ENCODE data around the gene MED1.
"Not testable (repeated sequence)": the region's sequence is repeated elsewhere in the genome, so short reads cannot be mapped to it uniquely, and the experiment has no call there.

The MED1 gene

GRCh38 chr17:39408360-39408759 lies 42.7 kb downstream of the MED1 start:
- DNase-seq, result no peak

- no peak for DNase-seq
Observed at GRCh38 chr17:39406951-39407350, 44.1 kb downstream of the MED1 start.

- DNase-seq, result no peak
Observed at GRCh38 chr17:39405436-39405835, 45.6 kb downstream of the MED1 start.

- DNase-seq, result peak in 1 of 4 experiments; percentile 13
Observed at GRCh38 chr17:39404542-39405378, 46.3 kb downstream of the MED1 start.

GRCh38 chr17:39402890-39403605 lies 48.0 kb downstream of the MED1 start:
- DNase-seq, result no peak

GRCh38 chr17:39402244-39402889 lies 48.7 kb downstream of the MED1 start:
- DNase-seq, result peak; percentile 52 to 69 (median 66)

- peak; percentile 82 to 89 (median 88) for DNase-seq
Observed at GRCh38 chr17:39401412-39402243, 49.4 kb downstream of the MED1 start, which contains the start of gene FBXL20. FBXL20 (minus strand) TSS chr17:39401626; CDS start chr17:39401402, 224 bp downstream.

- DNase-seq, result peak in 1 of 4 experiments; percentile 24
Observed at GRCh38 chr17:39400547-39401411, 50.3 kb downstream of the MED1 start.

- no peak for DNase-seq
Observed at GRCh38 chr17:39399791-39400190, 51.3 kb downstream of the MED1 start.

- DNase-seq, result no peak
Observed at GRCh38 chr17:39393736-39394135, 57.3 kb downstream of the MED1 start.

GRCh38 chr17:39391448-39391847 lies 59.6 kb downstream of the MED1 start:
- no peak for DNase-seq

GRCh38 chr17:39385040-39385439 lies 66.0 kb downstream of the MED1 start:
- DNase-seq, result no peak

GRCh38 chr17:39380144-39380543 lies 70.9 kb downstream of the MED1 start:
- no peak for DNase-seq

GRCh38 chr17:39376434-39376833 lies 74.6 kb downstream of the MED1 start:
- no peak for DNase-seq

- not testable (repeated sequence) for DNase-seq
Observed at GRCh38 chr17:39367805-39368204, 83.3 kb downstream of the MED1 start.

- DNase-seq, result no peak
Observed at GRCh38 chr17:39365872-39366271, 85.2 kb downstream of the MED1 start.

GRCh38 chr17:39365242-39365641 lies 85.8 kb downstream of the MED1 start:
- DNase-seq, result no peak

GRCh38 chr17:39364236-39365025 lies 86.6 kb downstream of the MED1 start:
- DNase-seq, result no peak

GRCh38 chr17:39361064-39361463 lies 90.0 kb downstream of the MED1 start:
- DNase-seq, result no peak

- DNase-seq, result no peak
Observed at GRCh38 chr17:39360537-39360936, 90.5 kb downstream of the MED1 start.

GRCh38 chr17:39359994-39360393 lies 91.1 kb downstream of the MED1 start:
- no peak for DNase-seq
